PC-3 (cell line): ENCODE measurements around the gene NTMT2.

Source experiments
- CTCF ChIP-seq: fragments of 300-600 bp; sonication (generic); conservative IDR thresholded peaks from 2 replicates; pipeline ENCODE4 v1.5.1; 2017; ENCODE audit warnings: antibody characterized with exemption, low read depth, mild to moderate bottlenecking, low read length
- EZH2phosphoT487 ChIP-seq: fragments of 300-600 bp; sonication (generic); IDR thresholded peaks from 2 replicates; pipeline ENCODE4 v1.6.1; 2018; ENCODE audit warnings: mild to moderate bottlenecking, antibody characterized with exemption, low read length, borderline replicate concordance

- TF ChIP-seq EZH2phosphoT487 (no peak), CTCF (no peak)
These were observed 5.2 kb downstream of the NTMT2 start for GRCh38 chr1:170150921-170151320.
